Endothelial cell of umbilical vein (primary cell): ENCODE data around the gene KLF4. TPM values are rescaled to one million over a fixed set of nuclear protein-coding genes. Genes with fewer than 3 reads are reported as not detected.

ENCODE experiments used
- BruUV-seq: library from RNA; stranded (reverse); fragments of 400-500 nt; replicated peaks from 2 replicates; lab custom pipeline; 2021; lab: Mats Ljungman, UMichigan
- CTCF ChIA-PET: fragments of 300-600, 350-600 bp; sonication (Branson Sonifier 250); formaldehyde crosslinking; loops from one replicate; lab custom pipeline; 2021; ENCODE audit warnings: antibody characterized with exemption, inconsistent platforms; lab: Charles Lee
- POLR2A ChIA-PET: fragments of 300-600, 350-600 bp; sonication (Branson Sonifier 250); formaldehyde crosslinking; loops from one replicate; lab custom pipeline; 2021; ENCODE audit warnings: antibody characterized with exemption, inconsistent platforms; lab: Charles Lee
- DNase-seq: peaks from one replicate; pipeline ENCODE4 v3.0.0-alpha.2; 2011; ENCODE audit warnings: low read depth, low spot score
- FAIRE-seq: peaks from 2 replicates; lab custom pipeline; 2011; peaks lifted over from hg19 to GRCh38; lab: Jason Lieb, UNC
- H2AFZ ChIP-seq: 2 replicates; pipeline ENCODE4 v1.6.0; 2012; ENCODE audit warnings: low read depth, low read length, control low read depth, inconsistent platforms
- H3K27ac ChIP-seq: 2 replicates; pipeline ENCODE4 v1.5.1; 2011; ENCODE audit warnings: low read depth, mild to moderate bottlenecking, control low read depth, low read length, moderate library complexity; ENCODE audit not compliant: insufficient read depth
- H3K27me3 ChIP-seq, 2 experiments: 2 replicates each; pipeline versions ENCODE4 v1.6.0 to v1.6.1; 2011; ENCODE audit warnings: low read length in 2 of 2, mixed read lengths in 1 of 2; ENCODE audit not compliant: control insufficient read depth in 2 of 2, insufficient read depth in 2 of 2
- H3K36me3 ChIP-seq, 2 experiments: 2 replicates in 1 of 2; 3 replicates in 1 of 2; pipeline ENCODE4 v1.5.1; 2011; ENCODE audit warnings: low read length in 2 of 2, mild to moderate bottlenecking in 1 of 2, moderate library complexity in 1 of 2; ENCODE audit not compliant: control insufficient read depth in 2 of 2, insufficient read depth in 2 of 2; ENCODE audit errors: extremely low read depth in 1 of 2
- H3K4me1 ChIP-seq: 3 replicates; pipeline ENCODE4 v1.5.1; 2011; ENCODE audit warnings: mild to moderate bottlenecking, low read length; ENCODE audit not compliant: control insufficient read depth, insufficient read depth; ENCODE audit errors: extremely low read depth
- H3K4me2 ChIP-seq: 2 replicates; pipeline ENCODE4 v1.6.1; 2011; ENCODE audit warnings: low read length, control low read depth, mixed read lengths; ENCODE audit not compliant: insufficient read depth
- H3K4me3 ChIP-seq, 3 experiments: fragments of 200-600 bp in 1 of 3; sonication (generic), shearing (Covaris generic) in 1 of 3; replicated peaks in 1 of 3; 2 replicates each; pipeline ENCODE4 v1.5.1; 2011 to 2016; ENCODE audit warnings: control low read depth in 3 of 3, low read length in 3 of 3, mild to moderate bottlenecking in 2 of 3, inconsistent platforms in 1 of 3, low read depth in 1 of 3, moderate library complexity in 1 of 3; ENCODE audit not compliant: insufficient read depth in 1 of 3
- H3K79me2 ChIP-seq: 2 replicates; pipeline ENCODE4 v1.6.0; 2012; ENCODE audit warnings: low read length, inconsistent platforms; ENCODE audit not compliant: control insufficient read depth, insufficient read depth
- H3K9ac ChIP-seq: replicated peaks from 2 replicates; pipeline ENCODE3; 2011; ENCODE audit warnings: low read length, control low read depth; ENCODE audit not compliant: insufficient read depth; ENCODE audit errors: extremely low read depth
- H3K9me1 ChIP-seq: replicated peaks from 3 replicates; pipeline ENCODE4 v1.6.0; 2011; ENCODE audit warnings: mild to moderate bottlenecking, low read length; ENCODE audit not compliant: control insufficient read depth, insufficient read depth; ENCODE audit errors: extremely low read depth
- H3K9me3 ChIP-seq: replicated peaks from 2 replicates; pipeline ENCODE4 v1.5.1; 2012; ENCODE audit warnings: low read length, inconsistent platforms; ENCODE audit not compliant: control insufficient read depth, insufficient read depth
- H4K20me1 ChIP-seq: replicated peaks from 2 replicates; pipeline ENCODE3; 2011; ENCODE audit warnings: mild to moderate bottlenecking, low read length; ENCODE audit not compliant: control insufficient read depth, insufficient read depth; ENCODE audit errors: extremely low read depth
- EZH2 ChIP-seq: IDR thresholded peaks from 2 replicates; pipeline ENCODE4 v1.6.1; 2012; ENCODE audit warnings: borderline replicate concordance, low read depth, mild to moderate bottlenecking, moderate library complexity, low read length, inconsistent platforms; ENCODE audit not compliant: severe bottlenecking
- FOS ChIP-seq: IDR thresholded peaks from 2 replicates; pipeline ENCODE4 v1.6.1; 2011; ENCODE audit warnings: mild to moderate bottlenecking, low read length, moderate library complexity, borderline replicate concordance; ENCODE audit not compliant: insufficient read depth
- GATA2 ChIP-seq: IDR thresholded peaks from 2 replicates; pipeline ENCODE4 v1.7.0; 2011; ENCODE audit warnings: low read depth, mild to moderate bottlenecking, moderate library complexity, mixed read lengths, low read length; ENCODE audit not compliant: insufficient read length, insufficient read depth
- JUN ChIP-seq: IDR thresholded peaks from 2 replicates; pipeline ENCODE4 v1.6.1; 2011; ENCODE audit warnings: borderline replicate concordance, low read depth; ENCODE audit not compliant: insufficient read length, insufficient read depth
- MYC ChIP-seq: IDR thresholded peaks from one replicate; pipeline ENCODE4 v1.6.1; 2011; ENCODE audit warnings: mild to moderate bottlenecking, low read depth, low read length
- POLR2A ChIP-seq: IDR thresholded peaks from 2 replicates; pipeline ENCODE4 v1.6.1; 2012; ENCODE audit warnings: low read depth, mild to moderate bottlenecking, control low read depth, low read length
- POLR2AphosphoS5 ChIP-seq: IDR thresholded peaks from 2 replicates; pipeline ENCODE4 v1.6.1; 2012; ENCODE audit warnings: low read depth, mild to moderate bottlenecking, control low read depth, low read length, moderate library complexity; ENCODE audit not compliant: insufficient read depth
- dilution Hi-C: fragments of 300-500 bp; cut with MboI; formaldehyde crosslinking; loops from one replicate; pipeline ENCODE4 v1.15.0; 2019; ENCODE audit warnings: low sequenced_read_pairs; ENCODE audit not compliant: extremely low pct_ligation_motif_present
- intact Hi-C: fragments of 100-400 bp; cut with micrococcal nuclease; formaldehyde crosslinking; loops from one replicate; pipeline ENCODE4 v1.10.0; 2022
- polyA plus RNA-seq, 4 experiments: library from polyadenylated mRNA; depleted of rRNA in 3 of 4; stranded (reverse) in 3 of 4; unstranded in 1 of 4; fragments of >200 nt; gene quantifications; 2 replicates each; pipeline versions ENCODE4 v1.2.1 to v1.2.3, GENCODE V29; 2011 to 2012; ENCODE audit warnings: missing spikeins in 1 of 4
- total RNA-seq: library from RNA; stranded (reverse); gene quantifications from 2 replicates; pipeline ENCODE4 v1.2.3, GENCODE V29; 2021
- TF ChIP-seq, protein P1 (sequence below), 2 donors: IDR thresholded peaks; 1 replicate in 1 of 2; 2 replicates in 1 of 2; pipeline ENCODE4 v1.5.1; 2011; ENCODE audit warnings: low read length in 2 of 2, mild to moderate bottlenecking in 2 of 2, moderate library complexity in 2 of 2, control low read depth in 1 of 2, inconsistent platforms in 1 of 2, low read depth in 1 of 2; ENCODE audit not compliant: insufficient read depth in 1 of 2; ENCODE audit errors: extremely low read depth in 1 of 2
- TF ChIP-seq, protein P2 (sequence below): IDR thresholded peaks from 2 replicates; pipeline ENCODE4 v1.6.1; 2011; ENCODE audit not compliant: insufficient read depth, insufficient read length

Gene KLF4
- total and polyA plus RNA-seq, 2 donors (not counting 3 experiments of a cell fraction or from before 2014, with no cell fraction given), result 1.5 to 2.4 TPM

DNA sequence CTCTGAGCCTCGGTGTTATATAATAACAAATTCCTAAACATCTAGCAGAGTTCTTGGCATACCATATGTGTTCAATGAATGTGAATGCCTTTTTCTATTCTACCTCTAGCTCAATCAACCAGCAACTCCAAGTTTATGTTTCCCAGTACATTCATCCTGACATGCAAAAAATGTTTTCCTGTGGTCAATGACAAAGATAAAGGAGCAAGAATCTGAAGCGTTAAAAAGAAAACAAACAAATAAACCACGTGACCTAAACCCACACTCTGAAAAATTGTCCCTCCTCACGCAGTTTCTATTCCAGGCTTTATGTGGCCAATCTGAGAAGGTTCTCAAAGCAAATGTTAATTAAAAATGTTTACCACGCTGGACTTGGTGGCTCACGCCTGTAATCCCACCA, 18.0 kb downstream of the KLF4 start:
- H3K4me2 ChIP-seq, result no peak overlapping the region
- no peaks in the 10 kb centered on the region for H3K9me1 ChIP-seq
- no peaks in the 10 kb centered on the region for H3K4me1 ChIP-seq
- ChIA-PET POLR2A (no interaction called here), CTCF (interaction anchor here (0.9 to 1.2 kb wide), 2 partner anchors 13 to 1094 kb away, joined by 3 to 4 read pairs; no protein-coding TSS in a partner anchor)
- H3K27me3 ChIP-seq, result peaks cover 0 to 3% of the 10 kb centered on the region in 2 experiments
- TF ChIP-seq GATA2 (no peak), POLR2AphosphoS5 (no peak), POLR2A (no peak), EZH2 (no peak), JUN (no peak), FOS (no peak), MYC (no peak)
- TF ChIP-seq, protein P1, sequence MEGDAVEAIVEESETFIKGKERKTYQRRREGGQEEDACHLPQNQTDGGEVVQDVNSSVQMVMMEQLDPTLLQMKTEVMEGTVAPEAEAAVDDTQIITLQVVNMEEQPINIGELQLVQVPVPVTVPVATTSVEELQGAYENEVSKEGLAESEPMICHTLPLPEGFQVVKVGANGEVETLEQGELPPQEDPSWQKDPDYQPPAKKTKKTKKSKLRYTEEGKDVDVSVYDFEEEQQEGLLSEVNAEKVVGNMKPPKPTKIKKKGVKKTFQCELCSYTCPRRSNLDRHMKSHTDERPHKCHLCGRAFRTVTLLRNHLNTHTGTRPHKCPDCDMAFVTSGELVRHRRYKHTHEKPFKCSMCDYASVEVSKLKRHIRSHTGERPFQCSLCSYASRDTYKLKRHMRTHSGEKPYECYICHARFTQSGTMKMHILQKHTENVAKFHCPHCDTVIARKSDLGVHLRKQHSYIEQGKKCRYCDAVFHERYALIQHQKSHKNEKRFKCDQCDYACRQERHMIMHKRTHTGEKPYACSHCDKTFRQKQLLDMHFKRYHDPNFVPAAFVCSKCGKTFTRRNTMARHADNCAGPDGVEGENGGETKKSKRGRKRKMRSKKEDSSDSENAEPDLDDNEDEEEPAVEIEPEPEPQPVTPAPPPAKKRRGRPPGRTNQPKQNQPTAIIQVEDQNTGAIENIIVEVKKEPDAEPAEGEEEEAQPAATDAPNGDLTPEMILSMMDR (IDR thresholded peaks at IDR 0.05; ENCODE audit: extremely low read depth in 1 of 2, insufficient read depth in 1 of 2, low read depth in 1 of 2, low read length in 2 of 2), result no peak
- TF ChIP-seq, protein P2, sequence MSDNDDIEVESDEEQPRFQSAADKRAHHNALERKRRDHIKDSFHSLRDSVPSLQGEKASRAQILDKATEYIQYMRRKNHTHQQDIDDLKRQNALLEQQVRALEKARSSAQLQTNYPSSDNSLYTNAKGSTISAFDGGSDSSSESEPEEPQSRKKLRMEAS, result no peak
- intact Hi-C loops (no loop called here), dilution Hi-C loops (no loop called here)
- no peak overlapping the region for H3K27ac ChIP-seq
- no peak overlapping the region for H3K9ac ChIP-seq
- H3K4me3 ChIP-seq, result no peak overlapping the region
- FAIRE-seq (no peak), DNase-seq (no peak)
- H2AFZ ChIP-seq, result no peak overlapping the region
- H4K20me1 ChIP-seq, result no peaks in the 10 kb centered on the region
- no TSS peak for BruUV-seq
- H3K79me2 ChIP-seq, result no peaks in the 10 kb centered on the region
- no peaks in the 10 kb centered on the region for H3K36me3 ChIP-seq
- no peaks in the 10 kb centered on the region for H3K9me3 ChIP-seq
